ENCODE measurements around the gene STAT5B.
A peak's percentile ranks its signal among the peaks of the same experiment; 100 is the strongest.
"Not testable (repeated sequence)": the region's sequence is repeated elsewhere in the genome, so short reads cannot be mapped to it uniquely, and the experiment has no call there.

STAT5B gene

GRCh38 chr17:42305543-42306384 lies 29.6 kb upstream of the STAT5B start:
- no peak for DNase-seq

GRCh38 chr17:42305031-42305330 lies 28.8 kb upstream of the STAT5B start:
- DNase-seq, result not testable (repeated sequence)

- no peak for DNase-seq
These were observed 28.2 kb upstream of the STAT5B start for GRCh38 chr17:42304187-42305030.

GRCh38 chr17:42303694-42304093 lies 27.5 kb upstream of the STAT5B start:
- no peak for DNase-seq

- no peak for DNase-seq
These were observed 24.8 kb upstream of the STAT5B start for GRCh38 chr17:42301022-42301421.

- not testable (repeated sequence) for DNase-seq
These were observed 23.7 kb upstream of the STAT5B start for GRCh38 chr17:42299913-42300312.

GRCh38 chr17:42299361-42299760 lies 23.2 kb upstream of the STAT5B start:
- not testable (repeated sequence) for DNase-seq

GRCh38 chr17:42297775-42298174 lies 21.6 kb upstream of the STAT5B start:
- DNase-seq, result not testable (repeated sequence)

- no peak for DNase-seq
These were observed 19.8 kb upstream of the STAT5B start for GRCh38 chr17:42296012-42296411.

GRCh38 chr17:42294469-42295398 lies 18.5 kb upstream of the STAT5B start:
- no peak for DNase-seq

- no peak for DNase-seq
These were observed 14.9 kb upstream of the STAT5B start for GRCh38 chr17:42291129-42291528.

- no peak for DNase-seq
These were observed 14.4 kb upstream of the STAT5B start for GRCh38 chr17:42290577-42290976.

- peak; percentile 74 to 84 for DNase-seq
These were observed 13.5 kb upstream of the STAT5B start for GRCh38 chr17:42289611-42290181.

- DNase-seq, result peak; percentile 48 to 57
These were observed 12.8 kb upstream of the STAT5B start for GRCh38 chr17:42288803-42289610.

GRCh38 chr17:42287977-42288802 lies 12.0 kb upstream of the STAT5B start, which contains the start of gene STAT5A:
TSS of gene STAT5A (plus strand) at chr17:42288498. CDS start at chr17:42289412, 914 bp downstream.
- peak; percentile 59 to 67 for DNase-seq

GRCh38 chr17:42287305-42287976 lies 11.2 kb upstream of the STAT5B start:
- DNase-seq, result peak in 1 of 2 experiments; percentile 38

GRCh38 chr17:42286411-42287221 lies 10.4 kb upstream of the STAT5B start:
- no peak for DNase-seq

GRCh38 chr17:42285346-42286050 lies 9.3 kb upstream of the STAT5B start:
- no peak for DNase-seq
